ENCODE measurements around the gene TP53RK. TPM values are rescaled to one million over a fixed set of nuclear protein-coding genes. Genes with fewer than 3 reads are reported as not detected.

Gene TP53RK
- total and polyA plus RNA-seq, 2 of the 13 experiments (the other 11 are each of a cell fraction or from before 2014, with no cell fraction given) = 12.9 to 25.5 TPM

GRCh38 chr20:46699651-46700359 lies 10.6 kb upstream of the TP53RK start (continued):
- TF ChIP-seq ZBTB10 (CRISPR knock-in tag; IDR thresholded peaks at IDR 0.05; ENCODE audit: borderline replicate concordance) = no peak
- TF ChIP-seq ZNF282 (IDR thresholded peaks at IDR 0.05; ENCODE audit: partially characterized antibody) = no peak
- no peak for TF ChIP-seq ZNF816 (CRISPR knock-in tag; IDR thresholded peaks at IDR 0.05; ENCODE audit: borderline replicate concordance)
- TF ChIP-seq ZNF275 (CRISPR knock-in tag; IDR thresholded peaks at IDR 0.05; ENCODE audit: borderline replicate concordance) = 0 out of 2 replicates have a peak, but pooled peaks have one; percentile 38
- peak; percentile 63; the same call in 1 of the 2 replicates for TF ChIP-seq ZNF331 (CRISPR knock-in tag; IDR thresholded peaks at IDR 0.05)
- TF ChIP-seq MXD3 (CRISPR knock-in tag; IDR thresholded peaks at IDR 0.05) = peak; percentile 33; the same call in 1 of the 2 replicates
- no peak for TF ChIP-seq USF2 (IDR thresholded peaks at IDR 0.05; ENCODE audit: low read depth, low read length)
- TF ChIP-seq USF2 (CRISPR knock-in tag; IDR thresholded peaks at IDR 0.05; ENCODE audit: borderline replicate concordance) = 0 out of 2 replicates have a peak, but pooled peaks have one; percentile 18
- 0 out of 2 replicates have a peak, but pooled peaks have one; percentile 43 for TF ChIP-seq ZSCAN9 (CRISPR knock-in tag; IDR thresholded peaks at IDR 0.05; ENCODE audit: borderline replicate concordance)
- no peak for TF ChIP-seq MTA1 (CRISPR knock-in tag; IDR thresholded peaks at IDR 0.05; ENCODE audit: borderline replicate concordance)
- no peak for TF ChIP-seq ZNF263 (CRISPR knock-in tag; IDR thresholded peaks at IDR 0.05)
- TF ChIP-seq RCOR2 (CRISPR knock-in tag; IDR thresholded peaks at IDR 0.05) = peak; percentile 87; the same call in 1 of the 2 replicates
- 0 out of 4 replicates have a peak, but pooled peaks of 1 of the 2 experiments have one; percentile 51 for TF ChIP-seq KLF16 (CRISPR knock-in tag; IDR thresholded peaks at IDR 0.05)
- TF ChIP-seq ZHX2 (IDR thresholded peaks at IDR 0.05; ENCODE audit: low read depth) = 0 out of 2 replicates have a peak, but pooled peaks have one; percentile 35
- no peak for TF ChIP-seq ZHX2 (CRISPR knock-in tag; IDR thresholded peaks at IDR 0.05; ENCODE audit: borderline replicate concordance)
- peak; percentile 73; the same call in 1 of the 2 replicates for TF ChIP-seq MIER2 (CRISPR knock-in tag; IDR thresholded peaks at IDR 0.05)

All from HepG2 (cell line).